HG03039 (cell line): ENCODE data around the gene KLHL14.
"Not testable (repeated sequence)": the region's sequence is repeated elsewhere in the genome, so short reads cannot be mapped to it uniquely, and the experiment has no call there.

ENCODE experiments used
- ATAC-seq: cut with Tn5 transposase; IDR thresholded peaks from one replicate; pipeline ENCODE4 v1.9.1; 2021; ENCODE audit warnings: mild to moderate bottlenecking, moderate library complexity; ENCODE audit not compliant: unreplicated experiment

Gene KLHL14

GRCh38 chr18:32772581-32773381 is at the start of gene KLHL14:
TSS of gene KLHL14 (minus strand) at chr18:32773023. CDS start at chr18:32770591, 2,432 bp downstream.
- no peak for ATAC-seq

GRCh38 chr18:32822197-32822596 is 49.4 kb upstream of the KLHL14 start:
- ATAC-seq = no peak

GRCh38 chr18:32815881-32816280 is 43.1 kb upstream of the KLHL14 start:
- no peak for ATAC-seq

GRCh38 chr18:32812342-32812741 is 39.5 kb upstream of the KLHL14 start:
- no peak for ATAC-seq

- no peak for ATAC-seq
Observed at GRCh38 chr18:32810314-32810713, 37.5 kb upstream of the KLHL14 start.

- ATAC-seq = no peak
Observed at GRCh38 chr18:32805354-32805753, 32.5 kb upstream of the KLHL14 start.

GRCh38 chr18:32804134-32804888 is 31.5 kb upstream of the KLHL14 start:
- ATAC-seq = no peak

- peak; percentile 85 for ATAC-seq
Observed at GRCh38 chr18:32803568-32803967, 30.7 kb upstream of the KLHL14 start.

GRCh38 chr18:32802591-32803451 is 30.0 kb upstream of the KLHL14 start:
- ATAC-seq = peak; percentile 37

GRCh38 chr18:32801228-32801627 is 28.4 kb upstream of the KLHL14 start:
- no peak for ATAC-seq

- ATAC-seq = no peak
Observed at GRCh38 chr18:32798209-32798960, 25.6 kb upstream of the KLHL14 start.

GRCh38 chr18:32794667-32795066 is 21.8 kb upstream of the KLHL14 start:
- not testable (repeated sequence) for ATAC-seq

- no peak for ATAC-seq
Observed at GRCh38 chr18:32779010-32779409, 6.2 kb upstream of the KLHL14 start.

- no peak for ATAC-seq
Observed at GRCh38 chr18:32777049-32777448, 4.2 kb upstream of the KLHL14 start.

GRCh38 chr18:32776561-32776960 is 3.7 kb upstream of the KLHL14 start:
- ATAC-seq = no peak

GRCh38 chr18:32775628-32776027 is 2.8 kb upstream of the KLHL14 start:
- ATAC-seq = no peak

- no peak for ATAC-seq
Observed at GRCh38 chr18:32773382-32773712, 524 bp upstream of the KLHL14 start.

- ATAC-seq = no peak
Observed at GRCh38 chr18:32771871-32772580, 797 bp downstream of the KLHL14 start.

- no peak for ATAC-seq
Observed at GRCh38 chr18:32771169-32771751, 1.6 kb downstream of the KLHL14 start.
